Measurements from ENCODE around the gene MFRP.

MFRP gene

DNA sequence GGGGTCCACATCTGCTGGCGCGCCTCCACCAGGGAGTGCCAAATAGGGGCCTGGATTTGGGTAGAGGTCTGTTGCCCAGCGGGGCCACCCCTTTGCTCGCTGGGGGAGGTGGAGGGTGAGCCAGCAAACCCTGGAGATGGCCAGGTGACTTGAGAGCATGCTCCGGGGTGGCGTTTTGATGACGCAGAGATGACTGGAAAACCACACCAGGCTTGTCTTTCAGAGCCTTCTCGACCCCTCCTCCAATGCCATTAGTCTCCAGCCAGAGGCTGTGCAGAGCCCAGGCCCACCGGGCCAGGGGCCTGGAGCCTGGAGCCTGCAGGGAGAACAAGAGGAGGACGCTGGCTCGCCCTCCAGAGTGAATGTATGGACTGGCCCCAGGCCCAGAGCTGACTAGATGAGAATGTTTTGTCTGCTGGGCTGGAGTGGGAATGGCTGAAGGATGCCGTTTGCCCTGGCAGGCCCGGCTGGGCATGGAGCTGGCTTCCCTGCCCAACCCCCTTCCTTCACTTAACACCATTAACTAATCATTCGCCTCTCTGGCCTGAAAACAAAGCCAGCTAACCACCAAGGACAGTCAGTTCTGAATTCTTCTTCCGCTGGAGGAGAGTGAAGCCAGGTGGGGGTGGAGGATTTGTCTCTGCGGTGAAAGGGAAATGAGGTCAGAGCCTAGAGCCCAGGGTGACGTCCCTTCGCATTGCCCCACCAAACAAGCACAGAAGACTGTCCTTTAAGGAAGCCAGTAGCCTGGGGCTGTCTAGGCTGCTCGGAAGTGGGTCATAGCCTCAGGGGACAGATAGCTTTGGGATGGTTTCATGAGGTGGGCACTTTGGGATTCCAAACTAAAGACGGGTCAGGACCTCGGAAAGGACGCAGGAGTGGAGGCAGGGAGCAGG is 28.0 kb downstream of the MFRP start:
- no peak for TF ChIP-seq ZXDB (tag by site-specific recombination; IDR thresholded peaks at IDR 0.05)
- 0 out of 2 replicates have a peak, but pooled peaks have one; percentile 19 for TF ChIP-seq ZBTB17 (tag by site-specific recombination; IDR thresholded peaks at IDR 0.05)
- no peak overlapping the region for H3K4me3 ChIP-seq (ENCODE audit: low read depth, low read length)
- ChIA-PET CTCF (interaction anchor here (0.6 to 15.8 kb wide), 14 partner anchors 9 to 304 kb away, joined by 3 to 151 read pairs (median 4); partner anchors contain the start of genes C1QTNF5 and CBL), POLR2A (interaction anchor here (0.9 to 4.4 kb wide), 9 partner anchors 11 to 227 kb away, joined by 3 to 35 read pairs (median 4); partner anchors contain the start of genes CBL, HINFP and RNF26)
- H3K36me3 ChIP-seq (ENCODE audit: control insufficient read depth in 2 of 2, insufficient read depth in 1 of 2, low read length in 2 of 2) = peaks cover 0 to 10% of the 10 kb centered on the region in 2 experiments; a peak in 1 of 3 replicates
- H3K4me1 ChIP-seq (ENCODE audit: control insufficient read depth, insufficient read depth, low read length) = no peaks in the 10 kb centered on the region; the same call in 1 of the 2 replicates
- no peak overlapping the region for H3K27ac ChIP-seq (ENCODE audit: extremely low read depth, low read depth, low read length)
- H3K9me3 ChIP-seq (ENCODE audit: control insufficient read depth, insufficient read depth, low read depth, low read length) = no peaks in the 10 kb centered on the region

DNA sequence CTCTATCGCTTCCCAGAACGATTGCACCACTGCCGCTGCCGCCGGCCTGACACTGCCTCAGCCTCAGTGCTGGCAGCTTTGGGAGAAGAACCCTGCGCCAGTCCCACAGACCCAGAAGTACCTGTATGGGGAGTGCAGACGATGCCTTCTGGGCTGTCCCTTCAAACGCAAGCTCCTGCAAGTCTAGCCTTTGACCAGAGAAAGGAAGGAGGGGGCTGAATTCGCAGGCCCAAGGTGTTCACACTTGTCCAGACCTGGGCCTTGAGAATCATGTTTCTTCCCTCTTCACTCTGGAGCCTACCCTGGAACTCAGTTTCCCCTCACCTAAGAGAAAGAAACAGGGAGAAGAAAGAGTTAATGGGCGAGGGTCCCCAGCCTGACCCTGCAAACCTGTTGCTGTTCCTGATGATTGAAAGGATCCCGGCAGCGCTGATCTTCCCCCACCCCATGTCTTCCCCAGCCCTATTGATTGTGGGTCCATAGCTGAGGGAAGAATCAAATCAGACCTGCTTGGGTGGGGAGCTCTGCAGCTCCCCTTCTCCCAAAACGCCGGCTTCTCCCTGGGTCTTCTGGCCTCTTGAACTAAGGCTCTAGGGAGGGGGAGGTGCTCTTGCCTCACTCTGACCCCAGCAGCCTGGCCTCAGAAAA is 28.8 kb downstream of the MFRP start:
- Histone ChIP-seq H3K27ac (ENCODE audit: extremely low read depth, low read depth, low read length) (no peak overlapping the region), H3K36me3 (ENCODE audit: control insufficient read depth in 2 of 2, insufficient read depth in 1 of 2, low read length in 2 of 2) (peaks cover 0 to 14% of the 10 kb centered on the region in 2 experiments; a peak in 1 of 3 replicates), H3K4me1 (ENCODE audit: control insufficient read depth, insufficient read depth, low read length) (no peaks in the 10 kb centered on the region; the same call in 1 of the 2 replicates), H3K4me3 (ENCODE audit: low read depth, low read length) (peak overlapping the region; percentile 19; the same call in 1 of the 2 replicates), H3K9me3 (ENCODE audit: control insufficient read depth, insufficient read depth, low read depth, low read length) (no peaks in the 10 kb centered on the region)
- ChIA-PET POLR2A (interaction anchor here (0.7 to 4.4 kb wide), 23 partner anchors 10 to 262 kb away, joined by 3 to 35 read pairs (median 5); partner anchors contain the start of genes ABCG4, C2CD2L, CBL and DPAGT1), CTCF (interaction anchor here (0.8 to 15.8 kb wide), 7 partner anchors 10 to 157 kb away, joined by 4 to 151 read pairs (median 5); partner anchors contain the start of genes C1QTNF5 and CBL)
- TF ChIP-seq ZNF274 (IDR thresholded peaks at IDR 0.05; ENCODE audit: low read length) = no peak
- no peak for TF ChIP-seq ZNF274 (tag by site-specific recombination; IDR thresholded peaks at IDR 0.05; ENCODE audit: borderline replicate concordance)
- TF ChIP-seq ZBTB48 (tag by site-specific recombination; IDR thresholded peaks at IDR 0.05) = no peak
- no peak for TF ChIP-seq ZNF521 (tag by site-specific recombination; IDR thresholded peaks at IDR 0.05)
- no peak for TF ChIP-seq ZNF140 (tag by site-specific recombination; IDR thresholded peaks at IDR 0.05)
- peak; percentile 2; the same call in 1 of the 2 replicates for TF ChIP-seq ZNF341 (tag by site-specific recombination; IDR thresholded peaks at IDR 0.05; ENCODE audit: low read depth)
- TF ChIP-seq, protein P1, sequence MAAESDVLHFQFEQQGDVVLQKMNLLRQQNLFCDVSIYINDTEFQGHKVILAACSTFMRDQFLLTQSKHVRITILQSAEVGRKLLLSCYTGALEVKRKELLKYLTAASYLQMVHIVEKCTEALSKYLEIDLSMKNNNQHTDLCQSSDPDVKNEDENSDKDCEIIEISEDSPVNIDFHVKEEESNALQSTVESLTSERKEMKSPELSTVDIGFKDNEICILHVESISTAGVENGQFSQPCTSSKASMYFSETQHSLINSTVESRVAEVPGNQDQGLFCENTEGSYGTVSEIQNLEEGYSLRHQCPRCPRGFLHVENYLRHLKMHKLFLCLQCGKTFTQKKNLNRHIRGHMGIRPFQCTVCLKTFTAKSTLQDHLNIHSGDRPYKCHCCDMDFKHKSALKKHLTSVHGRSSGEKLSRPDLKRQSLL (tag by site-specific recombination; IDR thresholded peaks at IDR 0.05) = no peak
- TF ChIP-seq, protein P2, sequence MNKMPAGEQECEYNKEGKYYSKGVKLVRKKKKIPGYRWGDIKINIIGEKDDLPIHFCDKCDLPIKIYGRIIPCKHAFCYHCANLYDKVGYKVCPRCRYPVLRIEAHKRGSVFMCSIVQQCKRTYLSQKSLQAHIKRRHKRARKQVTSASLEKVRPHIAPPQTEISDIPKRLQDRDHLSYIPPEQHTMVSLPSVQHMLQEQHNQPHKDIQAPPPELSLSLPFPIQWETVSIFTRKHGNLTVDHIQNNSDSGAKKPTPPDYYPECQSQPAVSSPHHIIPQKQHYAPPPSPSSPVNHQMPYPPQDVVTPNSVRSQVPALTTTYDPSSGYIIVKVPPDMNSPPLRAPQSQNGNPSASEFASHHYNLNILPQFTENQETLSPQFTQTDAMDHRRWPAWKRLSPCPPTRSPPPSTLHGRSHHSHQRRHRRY (tag by site-specific recombination; IDR thresholded peaks at IDR 0.05) = no peak
- TF ChIP-seq ZNF175 (tag by site-specific recombination; IDR thresholded peaks at IDR 0.05) = no peak
- no peak for TF ChIP-seq MYNN (tag by site-specific recombination; IDR thresholded peaks at IDR 0.05; ENCODE audit: borderline replicate concordance)
- TF ChIP-seq, protein P3, sequence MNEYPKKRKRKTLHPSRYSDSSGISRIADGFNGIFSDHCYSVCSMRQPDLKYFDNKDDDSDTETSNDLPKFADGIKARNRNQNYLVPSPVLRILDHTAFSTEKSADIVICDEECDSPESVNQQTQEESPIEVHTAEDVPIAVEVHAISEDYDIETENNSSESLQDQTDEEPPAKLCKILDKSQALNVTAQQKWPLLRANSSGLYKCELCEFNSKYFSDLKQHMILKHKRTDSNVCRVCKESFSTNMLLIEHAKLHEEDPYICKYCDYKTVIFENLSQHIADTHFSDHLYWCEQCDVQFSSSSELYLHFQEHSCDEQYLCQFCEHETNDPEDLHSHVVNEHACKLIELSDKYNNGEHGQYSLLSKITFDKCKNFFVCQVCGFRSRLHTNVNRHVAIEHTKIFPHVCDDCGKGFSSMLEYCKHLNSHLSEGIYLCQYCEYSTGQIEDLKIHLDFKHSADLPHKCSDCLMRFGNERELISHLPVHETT (tag by site-specific recombination; IDR thresholded peaks at IDR 0.05) = no peak
- TF ChIP-seq, protein P4, sequence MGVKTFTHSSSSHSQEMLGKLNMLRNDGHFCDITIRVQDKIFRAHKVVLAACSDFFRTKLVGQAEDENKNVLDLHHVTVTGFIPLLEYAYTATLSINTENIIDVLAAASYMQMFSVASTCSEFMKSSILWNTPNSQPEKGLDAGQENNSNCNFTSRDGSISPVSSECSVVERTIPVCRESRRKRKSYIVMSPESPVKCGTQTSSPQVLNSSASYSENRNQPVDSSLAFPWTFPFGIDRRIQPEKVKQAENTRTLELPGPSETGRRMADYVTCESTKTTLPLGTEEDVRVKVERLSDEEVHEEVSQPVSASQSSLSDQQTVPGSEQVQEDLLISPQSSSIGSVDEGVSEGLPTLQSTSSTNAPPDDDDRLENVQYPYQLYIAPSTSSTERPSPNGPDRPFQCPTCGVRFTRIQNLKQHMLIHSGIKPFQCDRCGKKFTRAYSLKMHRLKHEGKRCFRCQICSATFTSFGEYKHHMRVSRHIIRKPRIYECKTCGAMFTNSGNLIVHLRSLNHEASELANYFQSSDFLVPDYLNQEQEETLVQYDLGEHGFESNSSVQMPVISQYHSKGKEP (tag by site-specific recombination; IDR thresholded peaks at IDR 0.05) = no peak
- TF ChIP-seq ZNF324 (tag by site-specific recombination; IDR thresholded peaks at IDR 0.05) = no peak
- TF ChIP-seq ZNF510 (tag by site-specific recombination; IDR thresholded peaks at IDR 0.05; ENCODE audit: insufficient replicate concordance) = no peak
- no peak for TF ChIP-seq ZNF514 (tag by site-specific recombination; IDR thresholded peaks at IDR 0.05)
- peak; percentile 56; the same call in 1 of the 2 replicates for TF ChIP-seq SCRT2 (tag by site-specific recombination; IDR thresholded peaks at IDR 0.05)
- TF ChIP-seq ZNF354C (tag by site-specific recombination; IDR thresholded peaks at IDR 0.05; ENCODE audit: borderline replicate concordance, low read depth) = no peak
- TF ChIP-seq ZNF335 (tag by site-specific recombination; conservative IDR thresholded peaks at IDR 0.05) = peak; percentile 24; the same call in 1 of the 2 replicates

All from HEK293 (cell line).